ENCODE measurements around the gene CREB3L1. TPM values are rescaled to one million over a fixed set of nuclear protein-coding genes. Genes with fewer than 3 reads are reported as not detected.
"Not testable (repeated sequence)": the region's sequence is repeated elsewhere in the genome, so short reads cannot be mapped to it uniquely, and the experiment has no call there.

The CREB3L1 gene
- total RNA-seq, 4 donors from 2014 or later, result 0.27 to 0.69 (median 0.57) TPM

GRCh38 chr11:46253258-46254132 lies 24.0 kb upstream of the CREB3L1 start:
- Histone ChIP-seq H3K4me1 (no peaks in the 10 kb centered on the region), H3K4me3 (no peak overlapping the region), H3K9me3 (no peaks in the 10 kb centered on the region), H3K27me3 (no peaks in the 10 kb centered on the region), H3K27ac (no peak overlapping the region), H3K36me3 (no peaks in the 10 kb centered on the region)
- TF ChIP-seq CTCF (IDR thresholded peaks at IDR 0.05 in 4 of 5, conservative IDR thresholded peaks at IDR 0.05 in 1 of 5) (no peak), POLR2A (IDR thresholded peaks at IDR 0.05) (no peak)
- intact Hi-C loops (cut with DNase I; ENCODE audit: low total_unique reads), result no loop called here
- ATAC-seq (no peak), DNase-seq (no peak)
- in situ Hi-C loops (cut with MboI; ENCODE audit: low sequenced_read_pairs in 4 of 4), result no loop called here

DNA sequence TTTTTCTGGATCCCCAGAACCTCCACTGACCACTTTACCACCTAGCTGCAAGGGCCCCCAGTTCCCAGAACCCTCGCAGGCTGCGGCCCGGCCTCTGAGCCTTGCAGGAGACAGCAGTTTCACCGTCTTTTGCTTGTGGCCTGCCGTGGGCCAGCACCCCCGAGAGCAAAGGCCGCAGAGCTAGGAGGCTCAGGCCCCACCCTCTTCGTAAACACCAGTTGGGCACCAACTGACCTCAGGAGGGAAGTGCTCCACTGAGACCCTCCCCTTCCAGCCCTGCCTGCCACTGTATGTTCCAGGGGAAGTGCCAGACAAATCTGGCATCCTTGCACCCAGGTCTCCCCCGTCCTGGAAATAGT lies 23.4 kb upstream of the CREB3L1 start:
- Histone ChIP-seq H3K4me1 (no peaks in the 10 kb centered on the region), H3K27ac (no peak overlapping the region), H3K27me3 (no peaks in the 10 kb centered on the region), H3K9me3 (no peaks in the 10 kb centered on the region), H3K36me3 (no peaks in the 10 kb centered on the region), H3K4me3 (no peak overlapping the region)
- no peak for TF ChIP-seq CTCF (IDR thresholded peaks at IDR 0.05 in 4 of 5, conservative IDR thresholded peaks at IDR 0.05 in 1 of 5)
- TF ChIP-seq POLR2A (IDR thresholded peaks at IDR 0.05), result no peak
- DNase-seq, result no peak
- in situ Hi-C loops (cut with MboI; ENCODE audit: low sequenced_read_pairs in 4 of 4), result no loop called here
- intact Hi-C loops (cut with DNase I; ENCODE audit: low total_unique reads), result no loop called here
- ATAC-seq, result no peak

- TF ChIP-seq CTCF (IDR thresholded peaks at IDR 0.05 in 4 of 5, conservative IDR thresholded peaks at IDR 0.05 in 1 of 5) (no peak), POLR2A (IDR thresholded peaks at IDR 0.05) (no peak)
- H3K27me3 ChIP-seq, result no peaks in the 10 kb centered on the region
- no peaks in the 10 kb centered on the region for H3K36me3 ChIP-seq
- in situ Hi-C loops (cut with MboI; ENCODE audit: low sequenced_read_pairs in 4 of 4), result no loop called here
- no peaks in the 10 kb centered on the region for H3K4me1 ChIP-seq
- DNase-seq, result no peak
- no peak for ATAC-seq
- no peaks in the 10 kb centered on the region for H3K9me3 ChIP-seq
- intact Hi-C loops (cut with DNase I; ENCODE audit: low total_unique reads), result no loop called here
- H3K27ac ChIP-seq, result no peak overlapping the region
- H3K4me3 ChIP-seq, result no peak overlapping the region
Observed at GRCh38 chr11:46256540-46257001, 20.9 kb upstream of the CREB3L1 start.

GRCh38 chr11:46259347-46259746 lies 18.1 kb upstream of the CREB3L1 start:
- H3K4me1 ChIP-seq; ATAC-seq; intact Hi-C loops (cut with DNase I; ENCODE audit: low total_unique reads); H3K27me3 ChIP-seq; in situ Hi-C loops (cut with MboI; ENCODE audit: low sequenced_read_pairs in 4 of 4); DNase-seq; H3K4me3 ChIP-seq; H3K9me3 ChIP-seq; H3K36me3 ChIP-seq; H3K27ac ChIP-seq: not testable (repeated sequence)

GRCh38 chr11:46259971-46260560 lies 17.4 kb upstream of the CREB3L1 start:
- Histone ChIP-seq H3K9me3 (no peaks in the 10 kb centered on the region), H3K27me3 (no peaks in the 10 kb centered on the region), H3K27ac (no peak overlapping the region), H3K4me3 (no peak overlapping the region), H3K36me3 (no peaks in the 10 kb centered on the region), H3K4me1 (no peaks in the 10 kb centered on the region)
- no peak for TF ChIP-seq CTCF (IDR thresholded peaks at IDR 0.05 in 4 of 5, conservative IDR thresholded peaks at IDR 0.05 in 1 of 5)
- TF ChIP-seq POLR2A (IDR thresholded peaks at IDR 0.05), result no peak
- in situ Hi-C loops (cut with MboI; ENCODE audit: low sequenced_read_pairs in 4 of 4) (no loop called here), intact Hi-C loops (cut with DNase I; ENCODE audit: low total_unique reads) (no loop called here)
- no peak for DNase-seq
- no peak for ATAC-seq

All from gastrocnemius medialis (tissue), 4 donors.